ENCODE data around the gene CFAP53.
"Not testable (repeated sequence)": the region's sequence is repeated elsewhere in the genome, so short reads cannot be mapped to it uniquely, and the experiment has no call there.

Gene CFAP53

DNA sequence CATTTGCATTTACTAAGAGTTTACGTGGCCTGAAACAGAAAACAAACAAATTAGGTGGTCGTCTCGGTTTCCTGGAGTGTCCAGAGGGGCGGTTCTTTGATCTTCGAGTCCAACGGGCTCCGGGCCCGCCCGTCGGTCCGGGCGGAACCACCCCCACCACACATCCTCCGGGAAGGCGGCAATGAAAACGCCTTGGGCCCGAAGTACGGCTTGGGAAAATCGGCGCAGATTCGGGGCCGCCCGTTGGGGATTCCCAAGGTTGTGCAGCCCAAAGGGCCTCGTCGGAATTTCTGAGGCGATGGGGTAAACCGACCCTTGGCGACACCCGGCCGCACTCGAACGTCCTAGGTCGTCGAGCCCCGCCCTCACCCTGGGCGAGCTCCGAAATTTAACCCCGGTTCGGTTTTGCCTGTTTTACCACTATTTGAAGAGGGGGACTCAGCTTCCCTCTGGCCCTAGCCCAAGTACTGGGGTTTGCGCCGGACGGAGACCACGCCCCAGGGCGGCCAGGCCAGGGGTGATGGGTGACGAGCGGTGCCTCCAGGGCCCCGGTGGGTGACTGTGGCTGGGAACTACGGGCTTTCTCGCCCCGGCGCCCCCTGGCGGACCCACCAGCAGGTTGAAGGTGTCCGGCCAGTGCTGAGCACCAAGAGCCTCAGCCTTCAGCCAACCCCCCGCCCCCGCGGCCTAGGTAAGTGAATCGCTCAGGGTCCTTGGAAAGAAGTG is 1.9 kb upstream of the CFAP53 start:
- peak; percentile 81 to 82 for DNase-seq

DNA sequence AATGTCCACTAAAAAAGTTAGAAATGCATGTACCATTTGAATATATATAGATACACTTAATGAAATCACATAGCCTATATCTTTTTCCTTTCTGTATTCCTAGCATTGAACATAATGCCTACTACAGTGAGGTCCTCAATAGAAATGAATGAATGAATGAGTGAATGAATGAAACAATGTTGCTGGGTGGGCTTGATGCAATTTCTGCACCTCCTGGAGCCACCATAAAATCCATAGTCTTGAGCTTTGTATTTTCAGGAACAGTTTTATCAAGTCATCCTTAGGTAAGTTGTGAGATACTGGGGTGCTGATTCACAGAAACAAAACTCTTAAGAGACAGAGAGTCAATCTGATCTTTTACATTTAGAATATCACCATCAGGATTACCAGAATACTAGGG is 3.3 kb downstream of the CFAP53 start:
- no peak for DNase-seq

DNA sequence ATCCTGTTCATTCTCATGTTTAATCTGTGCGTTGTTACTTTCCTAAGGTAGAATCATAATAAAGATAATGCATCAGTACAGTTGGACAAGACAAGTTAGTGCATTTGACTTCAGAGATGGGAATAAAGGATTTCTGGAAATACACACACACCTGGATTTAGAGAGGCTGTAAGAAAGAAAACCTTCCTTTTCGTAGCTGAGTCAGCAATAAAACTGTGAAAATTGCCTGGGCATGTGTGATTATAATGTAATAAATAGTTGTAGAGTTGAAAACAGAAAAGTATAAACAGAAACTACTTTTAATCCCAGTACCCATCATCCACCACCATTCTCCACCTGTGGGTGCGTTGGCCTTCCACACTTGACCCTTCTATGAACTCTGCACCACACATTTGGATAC is 15.4 kb downstream of the CFAP53 start:
- no peak for DNase-seq

GRCh38 chr18:50249576-50249975 is 16.7 kb downstream of the CFAP53 start:
- DNase-seq: no peak

DNA sequence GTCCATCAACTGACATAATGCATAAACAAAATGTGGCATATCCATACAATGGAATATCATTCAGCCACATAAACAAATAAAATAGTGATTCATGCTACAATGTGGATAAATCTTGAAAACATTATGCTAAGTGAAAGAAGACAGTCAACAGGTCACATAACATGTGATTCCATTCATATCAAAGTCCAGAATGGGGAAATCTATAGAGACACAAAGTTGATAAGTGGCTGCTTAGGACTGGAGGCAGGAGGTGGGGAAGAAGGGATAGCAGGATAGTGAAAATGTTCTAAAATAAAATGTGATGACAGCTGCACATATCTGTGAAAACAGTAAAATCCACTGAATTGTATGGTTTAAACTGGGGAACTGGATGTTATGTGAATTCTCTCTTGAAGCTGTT is 18.7 kb downstream of the CFAP53 start:
- no peak for DNase-seq

- DNase-seq: not testable (repeated sequence)
Observed at GRCh38 chr18:50241768-50242167, 24.5 kb downstream of the CFAP53 start.

- no peak for DNase-seq
Observed at GRCh38 chr18:50240080-50240563, 26.2 kb downstream of the CFAP53 start.

GRCh38 chr18:50232419-50232818 is 33.9 kb downstream of the CFAP53 start:
- DNase-seq: no peak

DNA sequence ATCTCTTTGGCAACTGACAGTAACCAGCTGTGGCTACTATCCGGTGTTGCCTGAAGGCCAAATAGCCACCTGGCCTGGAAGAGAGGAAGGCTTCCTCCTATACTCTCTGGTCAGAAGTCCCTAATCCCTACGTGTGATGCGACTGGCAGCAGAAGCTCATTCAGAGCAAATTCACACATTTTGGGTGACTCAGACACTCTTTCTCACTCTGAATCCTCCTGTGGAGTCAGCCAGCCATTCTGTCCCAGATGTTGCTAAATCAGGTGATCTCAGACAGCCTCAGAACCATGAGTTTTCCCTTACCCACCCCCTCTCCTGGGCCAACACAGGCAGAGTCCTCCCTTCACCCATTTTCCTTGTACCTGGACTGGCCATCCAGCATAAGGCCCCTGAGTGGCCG is 34.7 kb downstream of the CFAP53 start:
- no peak for DNase-seq

DNA sequence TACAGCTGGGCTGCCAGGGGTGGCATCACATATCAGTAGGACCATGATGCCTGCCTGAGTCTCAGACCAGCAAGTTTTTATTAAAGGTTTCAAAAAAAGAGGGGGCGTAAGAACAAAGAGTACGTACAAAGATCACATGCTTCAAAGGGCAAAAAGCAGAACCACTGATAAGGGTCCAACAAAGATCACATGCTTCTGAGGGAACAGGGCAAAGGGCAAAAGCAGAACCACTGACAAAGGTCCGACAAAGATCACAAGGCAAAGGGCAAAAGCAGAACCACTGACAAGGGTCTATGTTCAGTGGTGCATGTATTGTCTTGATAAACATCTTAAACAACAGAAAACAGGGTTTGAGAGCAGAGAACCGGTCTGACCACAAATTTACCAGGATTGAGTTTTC is 46.0 kb downstream of the CFAP53 start:
- not testable (repeated sequence) for DNase-seq

GRCh38 chr18:50218432-50219197 is 47.7 kb downstream of the CFAP53 start:
- peak; percentile 26 to 47 for DNase-seq

DNA sequence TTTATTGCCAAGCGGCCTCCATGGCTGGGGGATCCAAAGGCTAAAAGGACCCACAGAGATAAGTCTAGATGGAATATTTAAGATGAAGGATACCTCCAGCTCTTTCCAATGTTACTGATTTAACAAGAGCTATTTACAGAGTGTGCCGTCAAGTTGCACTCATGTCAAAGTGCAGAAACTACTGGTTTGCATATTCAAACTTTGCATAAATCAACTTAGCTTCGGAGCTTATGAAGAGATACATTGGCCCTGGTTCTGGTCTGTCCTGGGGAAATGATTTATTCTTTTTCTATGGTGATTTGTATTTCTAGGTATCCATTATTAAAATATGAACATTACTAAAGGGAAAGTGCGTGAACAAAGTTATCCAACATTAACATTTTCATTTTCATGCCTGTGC is 57.0 kb downstream of the CFAP53 start:
- DNase-seq: no peak

- DNase-seq: no peak
Observed at GRCh38 chr18:50207722-50208121, 58.6 kb downstream of the CFAP53 start.

DNA sequence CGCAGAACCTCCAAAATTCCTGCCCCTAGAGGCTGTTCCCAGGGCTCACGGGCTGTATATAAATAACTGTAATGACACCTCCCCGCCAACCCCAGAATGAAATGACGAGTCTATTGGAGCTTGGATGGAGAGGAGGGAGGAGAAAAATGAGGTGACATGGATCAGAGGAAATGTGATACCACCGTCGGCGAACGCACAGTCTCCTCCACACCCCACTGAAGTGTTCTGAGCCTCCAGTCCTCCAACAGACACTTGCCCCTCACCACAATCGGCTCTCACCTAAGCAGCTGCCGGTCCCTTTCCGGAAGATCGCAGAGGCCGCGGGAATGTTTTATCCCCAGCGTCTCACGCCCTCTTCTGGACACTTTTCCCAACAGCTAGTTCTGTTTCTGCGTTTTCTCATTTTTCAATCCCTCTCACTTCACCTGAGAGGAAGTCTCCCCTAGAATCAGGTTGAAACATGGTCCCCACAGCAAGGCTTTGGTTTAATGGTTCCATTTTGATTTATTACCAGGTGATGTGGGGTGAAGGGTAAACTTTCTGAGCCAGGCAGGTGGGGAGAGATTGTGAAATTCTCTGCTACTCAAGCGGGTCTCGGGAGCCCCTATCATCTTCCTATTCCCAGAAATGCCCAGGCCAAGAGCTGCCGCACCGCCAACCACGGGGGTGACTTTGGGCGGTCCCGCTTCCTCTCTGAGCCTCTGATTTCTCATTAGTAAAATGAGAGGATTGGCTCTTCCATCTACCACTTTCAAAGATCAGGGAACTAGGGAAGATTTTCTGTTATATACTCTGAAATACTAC is 62.3 kb downstream of the CFAP53 start:
- DNase-seq: peak in 1 of 2 donors; percentile 10

- DNase-seq: no peak
Observed at GRCh38 chr18:50201476-50202018, 64.7 kb downstream of the CFAP53 start.

DNA sequence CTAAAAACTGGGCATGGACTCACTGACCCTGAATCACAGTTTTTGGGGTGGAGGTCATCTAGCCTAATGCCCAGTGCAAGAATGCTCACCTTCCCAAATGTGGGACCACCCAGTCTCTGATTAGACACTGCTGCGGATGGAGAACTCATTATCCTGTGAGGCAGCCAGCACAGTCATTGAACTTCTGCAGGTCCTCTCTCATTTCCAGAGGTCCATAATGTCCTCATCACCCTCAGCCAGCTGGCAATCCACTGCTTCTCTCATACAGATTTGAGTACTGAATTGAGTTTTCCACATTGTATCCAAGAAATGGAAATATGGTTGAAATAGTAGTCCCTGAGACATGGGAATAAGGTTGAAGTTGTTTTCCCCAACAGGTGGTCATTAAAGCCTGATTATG is 66.4 kb downstream of the CFAP53 start:
- no peak for DNase-seq

- no peak for DNase-seq
Observed at GRCh38 chr18:50199346-50199855, 66.9 kb downstream of the CFAP53 start.

DNA sequence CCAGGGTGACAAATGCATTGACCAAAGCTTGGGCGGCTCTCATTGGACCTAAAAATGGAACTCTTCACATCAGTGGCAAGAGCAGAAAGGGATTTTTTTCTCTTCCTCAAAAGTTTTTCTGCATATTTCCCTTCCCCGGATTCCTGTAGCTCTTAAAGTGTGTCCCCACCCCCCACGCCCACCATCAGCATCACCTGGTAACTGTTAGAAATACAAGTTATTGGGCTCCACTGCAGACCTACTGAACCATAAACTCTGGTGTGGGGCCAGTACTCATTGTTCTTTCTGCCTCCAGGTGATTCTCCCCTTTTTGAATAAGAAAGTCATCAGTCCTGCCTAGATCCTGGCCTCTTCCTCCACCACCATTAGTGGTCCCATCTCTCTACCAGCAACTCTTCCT is 70.0 kb downstream of the CFAP53 start:
- DNase-seq: no peak

- no peak for DNase-seq
Observed at GRCh38 chr18:50195689-50196088, 70.6 kb downstream of the CFAP53 start.

DNA sequence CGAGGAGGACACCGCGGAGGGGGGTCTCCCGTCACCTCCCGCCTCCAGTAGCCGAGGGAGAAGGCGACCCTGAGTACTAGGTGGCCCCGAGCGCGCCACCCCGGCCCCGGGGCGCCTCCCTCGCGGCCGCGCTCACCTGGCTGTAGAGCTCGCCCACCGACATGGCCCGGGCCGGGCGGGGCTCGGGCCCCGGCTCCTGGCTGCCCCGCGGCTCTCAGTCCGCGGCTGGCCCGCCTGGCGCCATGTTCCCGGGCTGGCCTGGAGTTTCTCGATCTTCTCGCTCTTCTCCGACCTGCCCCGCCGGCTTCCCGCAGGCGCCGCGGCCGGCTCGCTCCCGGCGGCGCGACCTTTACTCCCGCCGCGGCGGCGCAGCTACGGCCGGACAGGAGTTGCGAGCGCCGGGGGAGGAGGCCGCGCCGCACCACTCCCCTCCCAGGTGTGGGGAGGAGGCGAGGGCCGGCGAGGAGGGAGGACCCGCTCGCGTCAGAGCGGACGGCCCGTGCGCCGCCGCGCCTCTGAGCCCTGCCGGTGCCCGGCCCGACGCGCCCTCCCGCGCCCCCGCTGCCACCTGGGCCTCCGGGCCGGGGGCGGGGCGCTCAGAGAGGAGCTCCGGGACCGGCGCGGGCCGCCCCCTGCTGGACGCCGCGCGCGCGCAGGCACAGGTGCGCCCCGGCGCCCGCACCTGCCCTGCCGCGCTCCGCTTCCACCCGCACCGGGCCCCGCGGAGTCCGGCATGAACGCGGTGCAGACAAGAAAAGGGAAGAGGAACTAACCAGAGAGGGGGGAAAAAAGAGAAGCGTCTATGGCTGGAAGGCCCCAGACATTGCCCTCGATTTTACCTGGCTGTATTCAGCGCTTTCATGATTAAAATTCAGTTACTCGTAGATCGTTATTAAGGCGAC is 71.4 kb downstream of the CFAP53 start, which contains the start of gene MYO5B:
MYO5B (minus strand) TSS at position 517 of the 902 bp plus-strand sequence; CDS start at position 163, 354 bp downstream.
- DNase-seq: peak; percentile 39 to 43

DNA sequence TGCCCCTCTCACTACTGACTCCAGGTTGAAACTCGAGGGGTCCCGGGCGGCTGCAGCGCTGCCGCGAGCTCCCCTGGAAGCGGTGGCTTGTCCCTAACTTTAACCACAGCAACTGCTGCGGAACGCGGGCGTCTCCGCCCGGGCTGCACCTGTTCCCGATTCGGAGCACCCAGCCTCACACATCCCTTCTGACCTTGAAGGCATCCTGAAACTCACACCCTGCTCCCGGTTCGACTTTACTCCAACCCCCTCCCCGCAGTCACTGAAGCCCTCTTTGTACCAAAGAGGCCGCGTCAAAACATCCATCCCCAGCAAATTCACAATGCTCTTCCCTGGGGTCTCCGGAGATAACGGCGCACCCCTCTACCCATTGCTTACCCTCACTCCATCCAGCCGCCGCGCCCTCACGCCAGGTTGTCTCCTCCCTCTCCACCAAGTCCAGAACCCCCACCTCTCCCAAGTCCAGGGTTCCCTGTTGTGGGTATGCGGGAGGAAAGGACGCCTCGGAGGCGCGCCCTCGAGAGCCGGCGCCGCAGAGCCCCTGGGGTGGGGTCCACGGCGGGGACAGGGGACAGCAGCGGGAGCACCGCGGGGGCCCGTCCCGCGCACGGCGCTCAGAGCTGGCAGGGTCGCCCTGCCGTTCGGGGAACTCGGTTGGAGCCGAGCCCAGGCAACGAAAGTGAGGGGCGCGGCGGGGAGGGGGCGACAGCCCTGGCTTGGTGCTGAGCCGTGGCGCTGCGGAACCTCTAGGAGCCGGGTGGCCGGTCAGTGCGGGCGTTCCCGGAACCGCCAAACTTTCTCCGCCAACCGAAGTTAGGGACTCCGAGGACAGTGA is 72.3 kb downstream of the CFAP53 start:
- no peak for DNase-seq

All from CD4-positive, alpha-beta T cell treated with Interferon alpha-2 for 1 hour (primary cell).